IPS-NIHi7 (cell line): ENCODE results near the gene B9D2.
"Not testable (repeated sequence)": the region's sequence is repeated elsewhere in the genome, so short reads cannot be mapped to it uniquely, and the experiment has no call there.

Experiments
- DNase-seq: peaks from one replicate; pipeline ENCODE4 v3.0.0; 2012; ENCODE audit warnings: mixed read lengths; ENCODE audit errors: extremely low spot score

Gene B9D2

GRCh38 chr19:41391618-41392017 is 27.7 kb upstream of the B9D2 start:
- no peak for DNase-seq

- DNase-seq, result no peak
Observed at GRCh38 chr19:41386442-41386841, 22.5 kb upstream of the B9D2 start.

- no peak for DNase-seq
Observed at GRCh38 chr19:41384351-41384750, 20.4 kb upstream of the B9D2 start.

GRCh38 chr19:41381536-41381935 is 17.6 kb upstream of the B9D2 start:
- not testable (repeated sequence) for DNase-seq

- peak; percentile 69 for DNase-seq
Observed at GRCh38 chr19:41377977-41378709, 14.2 kb upstream of the B9D2 start.

GRCh38 chr19:41376998-41377365 is 13.0 kb upstream of the B9D2 start:
- DNase-seq, result no peak

- peak; percentile 79 for DNase-seq
Observed at GRCh38 chr19:41376241-41376997, 12.5 kb upstream of the B9D2 start, which contains the start of gene TMEM91. Gene TMEM91, plus strand, starts transcription at chr19:41376533. Its CDS starts 1,777 bp downstream, at chr19:41378310.

- no peak for DNase-seq
Observed at GRCh38 chr19:41373993-41374392, 10.0 kb upstream of the B9D2 start.

GRCh38 chr19:41372501-41372900 is 8.6 kb upstream of the B9D2 start:
- no peak for DNase-seq

GRCh38 chr19:41371541-41371940 is 7.6 kb upstream of the B9D2 start:
- no peak for DNase-seq

GRCh38 chr19:41371119-41371518 is 7.2 kb upstream of the B9D2 start:
- not testable (repeated sequence) for DNase-seq

GRCh38 chr19:41369769-41370168 is 5.8 kb upstream of the B9D2 start:
- no peak for DNase-seq

GRCh38 chr19:41367848-41368301 is 3.9 kb upstream of the B9D2 start:
- no peak for DNase-seq

- DNase-seq, result no peak
Observed at GRCh38 chr19:41366089-41366488, 2.1 kb upstream of the B9D2 start.

GRCh38 chr19:41364524-41365391 is 809 bp upstream of the B9D2 start:
- DNase-seq, result no peak

GRCh38 chr19:41363371-41363752 is 587 bp downstream of the B9D2 start:
- DNase-seq, result no peak

- DNase-seq, result no peak
Observed at GRCh38 chr19:41362143-41362847, 1.7 kb downstream of the B9D2 start.

- no peak for DNase-seq
Observed at GRCh38 chr19:41359741-41360140, 4.2 kb downstream of the B9D2 start.

GRCh38 chr19:41357746-41358145 is 6.2 kb downstream of the B9D2 start:
- no peak for DNase-seq

GRCh38 chr19:41356984-41357739 is 6.8 kb downstream of the B9D2 start:
- DNase-seq, result no peak

- no peak for DNase-seq
Observed at GRCh38 chr19:41355802-41356201, 8.1 kb downstream of the B9D2 start.
